ENCODE measurements around the gene NUP210L. TPM values are rescaled to one million over a fixed set of nuclear protein-coding genes. Genes with fewer than 3 reads are reported as not detected.

Gene NUP210L
- total RNA-seq, 1 donor from 2014 or later = 0.15 TPM

- Mint-ChIP-seq H3K9me3 (ENCODE audit: unreplicated experiment) (no peaks in the 10 kb centered on the region), H3K4me3 (ENCODE audit: unreplicated experiment) (peak within 1 kb of the TSS; percentile 90), H3K36me3 (ENCODE audit: low read depth, unreplicated experiment) (peaks cover 4% of the 10 kb centered on the region), H3K27me3 (ENCODE audit: unreplicated experiment) (peaks cover 12% of the 10 kb centered on the region), H3K27ac (ENCODE audit: unreplicated experiment) (peak within 1 kb of the TSS; percentile 76), H3K4me1 (ENCODE audit: unreplicated experiment) (peaks cover 50% of the 10 kb centered on the region)
- TF ChIP-seq, protein P1, sequence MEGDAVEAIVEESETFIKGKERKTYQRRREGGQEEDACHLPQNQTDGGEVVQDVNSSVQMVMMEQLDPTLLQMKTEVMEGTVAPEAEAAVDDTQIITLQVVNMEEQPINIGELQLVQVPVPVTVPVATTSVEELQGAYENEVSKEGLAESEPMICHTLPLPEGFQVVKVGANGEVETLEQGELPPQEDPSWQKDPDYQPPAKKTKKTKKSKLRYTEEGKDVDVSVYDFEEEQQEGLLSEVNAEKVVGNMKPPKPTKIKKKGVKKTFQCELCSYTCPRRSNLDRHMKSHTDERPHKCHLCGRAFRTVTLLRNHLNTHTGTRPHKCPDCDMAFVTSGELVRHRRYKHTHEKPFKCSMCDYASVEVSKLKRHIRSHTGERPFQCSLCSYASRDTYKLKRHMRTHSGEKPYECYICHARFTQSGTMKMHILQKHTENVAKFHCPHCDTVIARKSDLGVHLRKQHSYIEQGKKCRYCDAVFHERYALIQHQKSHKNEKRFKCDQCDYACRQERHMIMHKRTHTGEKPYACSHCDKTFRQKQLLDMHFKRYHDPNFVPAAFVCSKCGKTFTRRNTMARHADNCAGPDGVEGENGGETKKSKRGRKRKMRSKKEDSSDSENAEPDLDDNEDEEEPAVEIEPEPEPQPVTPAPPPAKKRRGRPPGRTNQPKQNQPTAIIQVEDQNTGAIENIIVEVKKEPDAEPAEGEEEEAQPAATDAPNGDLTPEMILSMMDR (IDR thresholded peaks at IDR 0.05; ENCODE audit: unreplicated experiment) = no peak
- DNase-seq (ENCODE audit: low spot score) = peak; percentile 85
These were observed 187.5 kb downstream of the NUP210L start, which contains the start of gene CREB3L4 for GRCh38 chr1:153967107-153967999. Gene CREB3L4, plus strand, starts transcription at chr1:153967902. Its CDS starts 624 bp downstream, at chr1:153968526.

DNA sequence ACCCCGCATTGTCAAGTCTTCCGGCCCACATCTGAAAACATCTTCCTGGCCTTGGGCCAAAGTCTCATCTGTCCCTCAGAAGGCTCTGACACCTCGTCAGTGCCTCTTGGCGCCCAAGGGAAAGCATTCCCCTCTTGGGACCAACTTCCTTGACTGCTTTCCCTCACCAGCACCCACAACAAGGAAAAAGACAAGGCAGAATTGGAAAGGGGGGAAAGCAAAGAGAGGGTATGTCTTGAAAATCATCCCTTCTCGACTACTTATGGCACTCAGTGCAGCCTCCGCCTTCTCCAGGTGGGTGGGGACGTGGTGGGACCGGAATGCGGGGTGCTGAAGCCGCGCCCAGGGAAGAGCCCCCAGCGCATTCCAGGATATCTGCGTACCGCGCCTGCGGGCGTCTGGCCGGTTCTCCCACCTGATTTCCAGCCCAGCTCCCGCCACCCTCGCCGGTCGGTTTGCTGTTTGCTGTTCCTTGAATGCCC, 191.0 kb downstream of the NUP210L start:
- Mint-ChIP-seq H3K36me3 (ENCODE audit: low read depth, unreplicated experiment) (peaks cover 15% of the 10 kb centered on the region), H3K9me3 (ENCODE audit: unreplicated experiment) (no peaks in the 10 kb centered on the region), H3K4me1 (ENCODE audit: unreplicated experiment) (peaks cover 66% of the 10 kb centered on the region), H3K4me3 (ENCODE audit: unreplicated experiment) (peak overlapping the region; percentile 96), H3K27ac (ENCODE audit: unreplicated experiment) (peak overlapping the region; percentile 100), H3K27me3 (ENCODE audit: unreplicated experiment) (peaks cover 17% of the 10 kb centered on the region)
- peak; percentile 57 for DNase-seq (ENCODE audit: low spot score)
- TF ChIP-seq, protein P1 (IDR thresholded peaks at IDR 0.05; ENCODE audit: unreplicated experiment) = no peak

DNA sequence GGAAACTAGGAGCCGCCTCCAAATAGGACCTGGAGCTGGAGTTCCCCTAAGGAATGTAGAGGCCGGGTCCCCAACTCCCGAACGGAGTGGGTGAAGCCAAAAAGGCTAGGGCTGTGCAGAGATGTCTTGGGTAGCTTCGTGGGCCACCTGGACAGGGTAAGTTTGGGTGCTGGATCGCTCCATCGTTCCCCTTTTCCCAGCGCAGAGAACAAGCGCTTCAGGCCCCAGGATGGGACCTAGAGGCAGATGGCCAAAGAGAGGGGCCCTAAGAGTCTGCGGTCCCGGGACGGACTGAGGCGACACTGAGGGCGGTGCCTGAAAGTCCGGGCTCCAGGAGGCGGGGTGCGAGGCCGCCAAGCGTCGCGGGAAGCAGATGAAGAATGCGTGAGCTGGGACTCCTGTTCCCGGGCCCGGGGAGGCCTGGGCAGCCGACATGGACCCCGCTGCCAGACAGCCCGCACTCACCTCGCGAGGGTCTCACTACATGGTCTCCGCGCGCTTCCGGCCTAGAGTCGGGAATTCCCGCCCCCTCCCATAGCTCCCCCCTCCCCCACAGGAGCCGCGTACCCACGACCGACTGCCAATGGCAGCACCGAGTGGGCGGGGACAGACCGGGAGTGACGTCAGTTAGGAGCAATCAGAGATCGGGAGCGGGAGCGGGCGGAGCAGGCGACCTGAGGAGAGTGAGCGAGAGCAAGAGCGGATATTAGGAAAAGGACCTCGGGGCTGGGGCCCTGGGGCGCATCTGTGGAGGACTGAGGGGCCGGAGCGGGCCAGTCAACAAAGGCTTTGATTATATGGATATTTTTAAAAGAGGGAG, 191.6 kb downstream of the NUP210L start, which contains the start of gene SLC39A1:
TSS of gene SLC39A1 (minus strand) at position 508 of the 820 bp plus-strand sequence. CDS start 822 bp downstream, outside the sequence.
- Mint-ChIP-seq H3K9me3 (ENCODE audit: unreplicated experiment) (no peaks in the 10 kb centered on the region), H3K36me3 (ENCODE audit: low read depth, unreplicated experiment) (peaks cover 15% of the 10 kb centered on the region), H3K27ac (ENCODE audit: unreplicated experiment) (peak within 1 kb of the TSS; percentile 100), H3K27me3 (ENCODE audit: unreplicated experiment) (peaks cover 17% of the 10 kb centered on the region), H3K4me1 (ENCODE audit: unreplicated experiment) (peaks cover 63% of the 10 kb centered on the region), H3K4me3 (ENCODE audit: unreplicated experiment) (peak within 1 kb of the TSS; percentile 96)
- peak; percentile 96 for DNase-seq (ENCODE audit: low spot score)
- TF ChIP-seq, protein P1 (IDR thresholded peaks at IDR 0.05; ENCODE audit: unreplicated experiment) = no peak

- peaks cover 65% of the 10 kb centered on the region for H3K4me1 Mint-ChIP-seq (ENCODE audit: unreplicated experiment)
- DNase-seq (ENCODE audit: low spot score) = no peak
- TF ChIP-seq, protein P1 (IDR thresholded peaks at IDR 0.05; ENCODE audit: unreplicated experiment) = no peak
- peaks cover 15% of the 10 kb centered on the region for H3K36me3 Mint-ChIP-seq (ENCODE audit: low read depth, unreplicated experiment)
- H3K9me3 Mint-ChIP-seq (ENCODE audit: unreplicated experiment) = no peaks in the 10 kb centered on the region
- peaks cover 17% of the 10 kb centered on the region for H3K27me3 Mint-ChIP-seq (ENCODE audit: unreplicated experiment)
- peak overlapping the region; percentile 96 for H3K4me3 Mint-ChIP-seq (ENCODE audit: unreplicated experiment)
- H3K27ac Mint-ChIP-seq (ENCODE audit: unreplicated experiment) = peak overlapping the region; percentile 100
These were observed 192.5 kb downstream of the NUP210L start for GRCh38 chr1:153962088-153963029.
